Measurements from ENCODE around the gene GLIS2.

DNA sequence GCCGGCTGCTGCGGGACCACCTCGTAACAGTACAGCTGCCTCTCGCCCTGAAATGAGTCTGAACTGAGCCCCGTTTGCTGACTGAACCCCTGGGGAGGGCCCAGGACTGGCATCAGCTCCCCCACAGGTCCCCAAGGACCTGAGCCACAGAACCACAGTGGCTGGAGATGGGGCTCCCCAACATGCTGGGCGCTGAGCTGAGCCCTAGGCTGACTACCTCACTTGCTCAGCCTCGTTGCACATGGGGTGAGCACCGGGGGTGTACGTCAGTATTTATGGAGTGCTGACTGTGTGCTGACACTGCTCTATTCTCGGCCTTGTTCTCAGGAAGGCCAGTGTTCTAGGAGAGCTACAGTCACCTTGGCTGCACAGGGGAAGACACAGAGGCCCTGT lies 49.1 kb downstream of the GLIS2 start:
- TF ChIP-seq, protein P1, sequence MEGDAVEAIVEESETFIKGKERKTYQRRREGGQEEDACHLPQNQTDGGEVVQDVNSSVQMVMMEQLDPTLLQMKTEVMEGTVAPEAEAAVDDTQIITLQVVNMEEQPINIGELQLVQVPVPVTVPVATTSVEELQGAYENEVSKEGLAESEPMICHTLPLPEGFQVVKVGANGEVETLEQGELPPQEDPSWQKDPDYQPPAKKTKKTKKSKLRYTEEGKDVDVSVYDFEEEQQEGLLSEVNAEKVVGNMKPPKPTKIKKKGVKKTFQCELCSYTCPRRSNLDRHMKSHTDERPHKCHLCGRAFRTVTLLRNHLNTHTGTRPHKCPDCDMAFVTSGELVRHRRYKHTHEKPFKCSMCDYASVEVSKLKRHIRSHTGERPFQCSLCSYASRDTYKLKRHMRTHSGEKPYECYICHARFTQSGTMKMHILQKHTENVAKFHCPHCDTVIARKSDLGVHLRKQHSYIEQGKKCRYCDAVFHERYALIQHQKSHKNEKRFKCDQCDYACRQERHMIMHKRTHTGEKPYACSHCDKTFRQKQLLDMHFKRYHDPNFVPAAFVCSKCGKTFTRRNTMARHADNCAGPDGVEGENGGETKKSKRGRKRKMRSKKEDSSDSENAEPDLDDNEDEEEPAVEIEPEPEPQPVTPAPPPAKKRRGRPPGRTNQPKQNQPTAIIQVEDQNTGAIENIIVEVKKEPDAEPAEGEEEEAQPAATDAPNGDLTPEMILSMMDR (conservative IDR thresholded peaks at IDR 0.05; ENCODE audit: low read depth, low read length) = no peak
- TF ChIP-seq MXI1 (IDR thresholded peaks at IDR 0.05; ENCODE audit: borderline replicate concordance, low read depth, low read length) = no peak
- TF ChIP-seq RCOR1 (IDR thresholded peaks at IDR 0.05; ENCODE audit: insufficient replicate concordance, low read length) = no peak
- no peak for TF ChIP-seq POLR2A (IDR thresholded peaks at IDR 0.05; ENCODE audit: low read depth, low read length)
- TF ChIP-seq RFX5 (IDR thresholded peaks at IDR 0.05; ENCODE audit: low read depth, low read length) = no peak
- TF ChIP-seq, protein P2, sequence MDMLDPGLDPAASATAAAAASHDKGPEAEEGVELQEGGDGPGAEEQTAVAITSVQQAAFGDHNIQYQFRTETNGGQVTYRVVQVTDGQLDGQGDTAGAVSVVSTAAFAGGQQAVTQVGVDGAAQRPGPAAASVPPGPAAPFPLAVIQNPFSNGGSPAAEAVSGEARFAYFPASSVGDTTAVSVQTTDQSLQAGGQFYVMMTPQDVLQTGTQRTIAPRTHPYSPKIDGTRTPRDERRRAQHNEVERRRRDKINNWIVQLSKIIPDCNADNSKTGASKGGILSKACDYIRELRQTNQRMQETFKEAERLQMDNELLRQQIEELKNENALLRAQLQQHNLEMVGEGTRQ (IDR thresholded peaks at IDR 0.05; ENCODE audit: low read depth, low read length) = no peak
- TF ChIP-seq BHLHE40 (IDR thresholded peaks at IDR 0.05; ENCODE audit: low read depth, low read length) = no peak
- TF ChIP-seq, protein P3, sequence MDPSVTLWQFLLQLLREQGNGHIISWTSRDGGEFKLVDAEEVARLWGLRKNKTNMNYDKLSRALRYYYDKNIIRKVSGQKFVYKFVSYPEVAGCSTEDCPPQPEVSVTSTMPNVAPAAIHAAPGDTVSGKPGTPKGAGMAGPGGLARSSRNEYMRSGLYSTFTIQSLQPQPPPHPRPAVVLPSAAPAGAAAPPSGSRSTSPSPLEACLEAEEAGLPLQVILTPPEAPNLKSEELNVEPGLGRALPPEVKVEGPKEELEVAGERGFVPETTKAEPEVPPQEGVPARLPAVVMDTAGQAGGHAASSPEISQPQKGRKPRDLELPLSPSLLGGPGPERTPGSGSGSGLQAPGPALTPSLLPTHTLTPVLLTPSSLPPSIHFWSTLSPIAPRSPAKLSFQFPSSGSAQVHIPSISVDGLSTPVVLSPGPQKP (IDR thresholded peaks at IDR 0.05; ENCODE audit: borderline replicate concordance, low read depth, low read length) = no peak
- TF ChIP-seq CHD1 (IDR thresholded peaks at IDR 0.05; ENCODE audit: low read depth, low read length) = no peak
- no peak for TF ChIP-seq SMC3 (IDR thresholded peaks at IDR 0.05; ENCODE audit: low read depth, low read length)
- TF ChIP-seq RAD21 (IDR thresholded peaks at IDR 0.05; ENCODE audit: low read length) = no peak
- TF ChIP-seq MAFK (IDR thresholded peaks at IDR 0.05; ENCODE audit: low read depth, low read length) = no peak
- TF ChIP-seq FOS (IDR thresholded peaks at IDR 0.05; ENCODE audit: low read depth, low read length) = no peak

Data from IMR-90 (cell line).